GM12864 (cell line): ENCODE measurements around the gene LIME1.

ENCODE experiments used
- DNase-seq: peaks from one replicate; pipeline ENCODE4 v3.0.0-alpha.2; 2011; ENCODE audit warnings: low read depth
- H3K4me3 ChIP-seq: 2 replicates; pipeline ENCODE4 v1.5.1; 2011; ENCODE audit warnings: mild to moderate bottlenecking, low read depth, low read length, control low read depth
- TF ChIP-seq, protein P1 (sequence below): IDR thresholded peaks from 2 replicates; pipeline ENCODE4 v1.5.1; 2011; ENCODE audit warnings: low read depth, mild to moderate bottlenecking, moderate library complexity, low read length, control low read depth, inconsistent platforms; ENCODE audit errors: missing control alignments

LIME1 gene

DNA sequence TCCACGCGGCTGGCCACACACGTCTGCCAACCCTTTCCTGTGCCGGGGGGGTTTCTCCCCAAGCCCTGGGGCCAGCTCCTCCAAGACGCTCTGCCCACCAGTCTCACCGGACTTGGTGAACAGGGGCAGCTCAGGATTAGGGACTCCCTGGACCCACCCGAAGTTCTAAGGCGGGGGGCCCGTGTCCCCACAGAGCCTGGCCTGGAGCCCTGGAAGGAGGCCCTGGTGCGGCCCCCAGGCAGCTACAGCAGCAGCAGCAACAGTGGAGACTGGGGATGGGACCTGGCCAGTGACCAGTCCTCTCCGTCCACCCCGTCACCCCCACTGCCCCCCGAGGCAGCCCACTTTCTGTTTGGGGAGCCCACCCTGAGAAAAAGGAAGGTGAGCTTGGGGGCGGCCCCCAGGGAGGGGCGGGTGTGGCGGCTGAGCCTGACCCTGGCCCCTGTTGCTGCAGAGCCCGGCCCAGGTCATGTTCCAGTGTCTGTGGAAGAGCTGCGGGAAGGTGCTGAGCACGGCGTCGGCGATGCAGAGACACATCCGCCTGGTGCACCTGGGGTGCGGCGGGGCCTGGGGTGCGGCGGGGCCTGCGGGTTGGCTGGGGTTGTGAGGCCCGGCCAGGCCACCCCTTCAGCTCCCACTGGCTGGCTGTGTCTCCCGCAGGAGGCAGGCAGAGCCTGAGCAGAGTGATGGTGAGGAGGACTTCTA, 5.4 kb downstream of the LIME1 start:
- no peak for DNase-seq
- no peak overlapping the region for H3K4me3 ChIP-seq
- TF ChIP-seq, protein P1, sequence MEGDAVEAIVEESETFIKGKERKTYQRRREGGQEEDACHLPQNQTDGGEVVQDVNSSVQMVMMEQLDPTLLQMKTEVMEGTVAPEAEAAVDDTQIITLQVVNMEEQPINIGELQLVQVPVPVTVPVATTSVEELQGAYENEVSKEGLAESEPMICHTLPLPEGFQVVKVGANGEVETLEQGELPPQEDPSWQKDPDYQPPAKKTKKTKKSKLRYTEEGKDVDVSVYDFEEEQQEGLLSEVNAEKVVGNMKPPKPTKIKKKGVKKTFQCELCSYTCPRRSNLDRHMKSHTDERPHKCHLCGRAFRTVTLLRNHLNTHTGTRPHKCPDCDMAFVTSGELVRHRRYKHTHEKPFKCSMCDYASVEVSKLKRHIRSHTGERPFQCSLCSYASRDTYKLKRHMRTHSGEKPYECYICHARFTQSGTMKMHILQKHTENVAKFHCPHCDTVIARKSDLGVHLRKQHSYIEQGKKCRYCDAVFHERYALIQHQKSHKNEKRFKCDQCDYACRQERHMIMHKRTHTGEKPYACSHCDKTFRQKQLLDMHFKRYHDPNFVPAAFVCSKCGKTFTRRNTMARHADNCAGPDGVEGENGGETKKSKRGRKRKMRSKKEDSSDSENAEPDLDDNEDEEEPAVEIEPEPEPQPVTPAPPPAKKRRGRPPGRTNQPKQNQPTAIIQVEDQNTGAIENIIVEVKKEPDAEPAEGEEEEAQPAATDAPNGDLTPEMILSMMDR = no peak

DNA sequence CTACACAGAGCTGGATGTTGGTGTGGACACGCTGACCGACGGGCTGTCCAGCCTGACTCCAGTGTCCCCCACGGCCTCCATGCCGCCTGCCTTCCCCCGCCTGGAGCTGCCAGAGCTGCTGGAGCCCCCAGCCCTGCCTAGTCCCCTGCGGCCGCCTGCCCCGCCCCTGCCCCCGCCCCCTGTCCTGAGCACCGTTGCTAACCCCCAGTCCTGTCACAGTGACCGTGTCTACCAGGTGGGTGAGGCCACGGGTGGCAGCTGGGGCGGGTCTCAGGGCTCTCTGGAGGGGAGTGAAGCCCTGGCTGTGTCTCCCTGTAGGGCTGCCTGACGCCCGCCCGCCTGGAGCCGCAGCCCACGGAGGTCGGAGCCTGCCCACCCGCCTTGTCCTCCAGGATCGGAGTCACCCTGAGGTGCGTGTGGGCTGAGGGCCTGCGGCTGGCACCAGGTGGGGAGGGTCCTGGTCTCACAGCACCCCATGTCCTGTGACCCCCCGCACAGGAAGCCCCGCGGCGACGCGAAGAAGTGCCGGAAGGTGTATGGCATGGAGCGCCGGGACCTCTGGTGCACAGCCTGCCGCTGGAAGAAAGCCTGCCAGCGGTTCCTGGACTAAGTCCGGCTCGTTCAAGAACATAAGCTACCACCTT, 6.0 kb downstream of the LIME1 start:
- no peak for DNase-seq
- TF ChIP-seq, protein P1 = no peak
- no peak overlapping the region for H3K4me3 ChIP-seq

DNA sequence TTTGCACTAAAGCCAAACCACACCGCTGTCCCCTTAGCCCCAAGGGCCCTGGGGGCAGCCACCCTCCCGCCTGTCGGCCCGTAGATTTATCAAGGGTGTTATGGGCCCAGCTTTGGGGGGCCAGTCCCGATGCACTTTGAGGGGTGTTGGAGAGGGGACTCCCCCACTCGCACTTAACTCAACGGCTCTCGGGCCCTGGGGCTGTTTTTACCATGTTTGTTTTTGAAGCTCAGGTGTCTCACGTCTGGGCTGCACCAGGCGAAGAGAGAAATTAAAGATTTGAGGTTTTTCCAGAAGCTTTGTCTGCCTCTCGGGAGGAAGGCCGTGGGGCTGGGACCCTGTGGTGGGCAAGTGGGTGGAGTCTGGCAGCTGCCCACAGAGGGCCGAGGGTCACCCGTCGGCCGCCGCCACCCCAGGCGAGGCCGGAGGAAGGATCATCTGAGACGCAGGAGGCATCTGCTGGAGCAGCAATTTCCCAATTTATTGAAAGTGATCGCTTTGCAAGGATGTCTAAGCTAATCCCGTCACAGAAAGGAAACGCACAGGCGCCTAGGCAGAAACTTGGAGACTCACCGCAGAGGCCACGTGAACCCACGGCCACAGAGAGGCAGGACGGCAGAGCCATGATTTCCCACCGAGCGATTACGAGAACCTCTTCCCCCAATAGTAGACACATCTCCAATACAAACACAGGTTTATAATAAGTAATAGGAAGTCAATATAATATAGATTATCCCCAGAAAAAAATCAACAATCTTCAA, 6.9 kb downstream of the LIME1 start:
- H3K4me3 ChIP-seq = no peak overlapping the region
- DNase-seq = no peak
- TF ChIP-seq, protein P1 = no peak

DNA sequence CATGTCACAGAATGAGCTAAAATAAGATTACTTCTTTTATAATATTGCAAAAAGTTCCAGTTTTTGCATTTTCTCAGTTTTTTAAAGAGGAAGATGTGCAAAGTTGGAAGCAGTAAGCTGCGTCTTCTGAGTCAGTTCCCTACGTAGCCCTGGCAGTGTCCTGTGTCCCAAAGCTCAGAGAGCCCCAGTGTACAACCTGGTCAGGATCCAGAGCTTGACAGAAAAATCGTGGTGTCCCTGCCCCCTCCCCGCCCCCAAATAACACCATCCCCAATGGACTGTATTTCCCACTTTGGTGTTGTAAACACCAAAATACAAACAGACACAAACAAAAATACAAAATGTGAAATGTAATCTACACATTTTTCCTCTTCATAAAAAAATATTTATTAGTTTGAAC, 7.7 kb downstream of the LIME1 start:
- no peak overlapping the region for H3K4me3 ChIP-seq
- TF ChIP-seq, protein P1 = no peak
- DNase-seq = no peak

DNA sequence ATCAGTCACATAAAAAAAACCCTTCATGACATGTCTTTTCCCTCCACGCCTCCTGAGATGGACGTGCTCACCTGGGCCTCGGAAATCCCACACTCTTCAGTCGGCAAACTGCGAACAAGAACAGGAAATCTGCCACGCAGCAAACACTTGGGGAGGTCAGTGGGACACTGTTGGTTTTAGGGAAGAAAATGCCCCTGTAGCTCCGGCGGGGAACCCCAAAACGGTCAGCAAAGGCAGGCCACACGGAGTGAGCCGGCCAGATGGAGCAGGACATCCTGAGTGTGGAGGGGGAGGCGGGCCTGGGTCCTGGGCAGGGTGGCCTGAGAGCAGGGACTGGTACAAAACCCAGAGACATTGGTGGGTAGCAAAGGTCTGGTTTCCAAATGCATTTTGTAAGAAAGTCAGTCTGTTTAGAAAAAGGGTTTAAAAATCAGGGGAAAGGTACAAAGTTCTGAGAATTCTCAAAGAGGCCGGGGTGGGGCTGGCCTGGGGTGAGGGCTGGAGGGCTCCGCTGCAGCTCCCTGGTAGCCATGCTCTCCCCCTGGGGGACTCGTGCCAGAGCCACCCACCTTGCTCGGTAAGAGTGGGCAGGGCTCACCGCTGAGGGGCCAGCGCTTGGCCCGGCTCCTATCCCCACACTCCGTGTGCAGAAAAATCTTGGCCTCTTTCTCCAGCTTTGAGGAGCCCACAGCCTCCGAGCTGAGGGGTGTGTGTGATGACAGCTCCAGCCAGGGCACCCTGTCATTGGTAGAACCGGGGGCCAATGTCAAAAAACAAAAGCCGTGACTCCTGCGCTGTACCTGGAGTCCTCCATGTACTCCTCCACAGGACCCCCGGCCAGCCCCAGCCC, 8.3 kb downstream of the LIME1 start:
- DNase-seq = no peak
- TF ChIP-seq, protein P1 = no peak

DNA sequence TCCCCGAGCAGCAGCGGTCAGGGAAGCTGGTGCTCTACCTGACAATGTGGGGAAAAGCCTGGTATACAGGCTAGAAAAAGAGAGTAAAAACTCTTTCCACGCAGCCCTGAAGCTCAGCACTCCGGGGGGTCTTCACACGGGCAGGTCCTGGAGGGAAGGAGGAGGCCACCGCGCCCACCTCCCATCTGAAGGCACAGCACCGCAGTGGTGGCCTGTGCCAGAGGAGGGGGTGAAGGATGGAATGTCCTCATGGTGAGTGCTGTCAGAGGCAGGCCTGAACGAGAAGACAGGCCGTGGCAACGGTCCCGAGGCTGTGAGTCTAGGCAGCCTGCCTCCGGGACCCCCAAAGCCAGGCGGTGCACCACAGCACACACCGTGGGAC, 9.0 kb downstream of the LIME1 start:
- no peak overlapping the region for H3K4me3 ChIP-seq
- no peak for DNase-seq
- TF ChIP-seq, protein P1 = no peak

More for the DNA sequence above, 8.3 kb downstream of the LIME1 start:
- H3K4me3 ChIP-seq = no peak overlapping the region
